ENCODE data around the gene PTF1A.

PTF1A gene

GRCh38 chr10:23189024-23189423, 3.1 kb upstream of the PTF1A start:
- FAIRE-seq: no peak

GRCh38 chr10:23190872-23191763, 994 bp upstream of the PTF1A start:
- no peak for FAIRE-seq

GRCh38 chr10:23192712-23193434, 761 bp downstream of the PTF1A start:
- FAIRE-seq: no peak

- no peak for FAIRE-seq
These were observed 1.4 kb downstream of the PTF1A start for GRCh38 chr10:23193435-23194074.

GRCh38 chr10:23194471-23194965, 2.4 kb downstream of the PTF1A start:
- no peak for FAIRE-seq

- no peak for FAIRE-seq
These were observed 3.1 kb downstream of the PTF1A start for GRCh38 chr10:23194966-23195845.

GRCh38 chr10:23195846-23196600, 3.9 kb downstream of the PTF1A start:
- FAIRE-seq: no peak

GRCh38 chr10:23196915-23197314, 4.8 kb downstream of the PTF1A start:
- no peak for FAIRE-seq

- no peak for FAIRE-seq
These were observed 5.3 kb downstream of the PTF1A start for GRCh38 chr10:23197416-23197861.

- FAIRE-seq: no peak
These were observed 6.5 kb downstream of the PTF1A start for GRCh38 chr10:23198610-23198939.

GRCh38 chr10:23198940-23199767, 7.0 kb downstream of the PTF1A start:
- FAIRE-seq: no peak

GRCh38 chr10:23199768-23200511, 7.8 kb downstream of the PTF1A start:
- FAIRE-seq: no peak

GRCh38 chr10:23200586-23200985, 8.5 kb downstream of the PTF1A start:
- no peak for FAIRE-seq

GRCh38 chr10:23200997-23201652, 9.0 kb downstream of the PTF1A start:
- no peak for FAIRE-seq

GRCh38 chr10:23201837-23202236, 9.7 kb downstream of the PTF1A start:
- no peak for FAIRE-seq

- FAIRE-seq: no peak
These were observed 10.7 kb downstream of the PTF1A start for GRCh38 chr10:23202779-23203178.

GRCh38 chr10:23203369-23204325, 11.5 kb downstream of the PTF1A start:
- no peak for FAIRE-seq

- FAIRE-seq: no peak
These were observed 12.7 kb downstream of the PTF1A start for GRCh38 chr10:23204773-23205172.

Data from TTC549 (cell line).